Activated CD8-positive, alpha-beta memory T cell treated with anti-CD3 and anti-CD28 coated beads for 24 hours (primary cell): ENCODE measurements around the gene C20orf202.

Experiments
- DNase-seq: peaks from one replicate; pipeline ENCODE4 v3.0.0-alpha.2; 2020

C20orf202 gene

DNA sequence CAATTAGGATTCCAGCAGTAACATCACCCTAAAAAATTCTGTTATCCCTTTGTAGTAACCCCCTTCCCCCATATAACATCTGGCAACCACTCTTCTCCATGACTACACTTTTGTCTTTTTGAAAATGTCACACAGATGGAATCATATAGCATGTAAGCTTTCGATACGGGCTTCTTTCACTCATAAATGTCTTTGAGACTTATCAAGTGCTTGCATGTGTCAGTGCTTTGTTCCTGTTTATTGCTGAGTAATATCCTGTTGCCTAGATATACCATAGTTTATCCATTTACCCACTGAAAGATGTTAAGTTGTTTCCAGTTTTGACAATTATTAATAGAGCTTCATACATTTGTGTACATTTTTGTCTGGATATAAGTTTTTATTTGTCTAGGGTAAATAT is 52.4 kb downstream of the C20orf202 start:
- no peak for DNase-seq
